Lower leg skin (tissue), 4 donors: ENCODE measurements around the gene ATF2. TPM values are rescaled to one million over a fixed set of nuclear protein-coding genes. Genes with fewer than 3 reads are reported as not detected.

Source experiments
- DNase-seq, 2 donors: peaks; one replicate each; pipeline ENCODE4 v3.0.0-alpha.2; 2019; ENCODE audit warnings: low spot score in 2 of 2
- H3K4me3 ChIP-seq: fragments of 200-600 bp; sonication (generic); 2 replicates; pipeline ENCODE4 v1.5.1; 2017; ENCODE audit warnings: mild to moderate bottlenecking, low read depth; ENCODE audit not compliant: poor library complexity, severe bottlenecking
- CTCF ChIP-seq, 3 donors: fragments of 450-650 bp; IDR thresholded peaks; one replicate each; pipeline ENCODE4 v1.5.1; 2016; ENCODE audit warnings: antibody characterized with exemption in 3 of 3, mild to moderate bottlenecking in 3 of 3, moderate library complexity in 2 of 3
- POLR2A ChIP-seq, 2 donors: fragments of 450-650 bp; IDR thresholded peaks; one replicate each; pipeline ENCODE4 v1.6.1; 2016 to 2017; ENCODE audit warnings: antibody characterized with exemption in 2 of 2, mild to moderate bottlenecking in 1 of 2, moderate library complexity in 1 of 2
- WGBS, 2 donors: methylation state at CpG; one replicate each; pipeline ENCODE4 v1.1.5; 2018; 5-methylcytosine and 5-hydroxymethylcytosine counted together
- intact Hi-C: fragments of 100-400 bp; cut with DNase I; formaldehyde crosslinking; loops from one replicate; pipeline ENCODE4 v1.15.0; 2023; ENCODE audit warnings: low total_unique reads
- total RNA-seq, 4 donors: library from RNA; depleted of rRNA; stranded (reverse); fragments of >200 nt; gene quantifications; one replicate each; pipeline ENCODE4 v1.1.0, GENCODE V29; 2016

ATF2 gene
- total RNA-seq, 4 donors from 2014 or later, result 19.1 to 24.5 (median 21.5) TPM

- no peak for TF ChIP-seq POLR2A (IDR thresholded peaks at IDR 0.05)
- no peak for TF ChIP-seq CTCF (IDR thresholded peaks at IDR 0.05)
- 92 to 95% methylated on average over 3 of the region's 3 CpGs for WGBS, 2 donors
- DNase-seq, result no peak
- intact Hi-C loops, result no loop called here
- H3K4me3 ChIP-seq, result no peak overlapping the region
Observed at GRCh38 chr2:175039490-175039889, 128.5 kb downstream of the ATF2 start.

GRCh38 chr2:175039031-175039430 is 129.0 kb downstream of the ATF2 start:
- no peak for DNase-seq
- TF ChIP-seq CTCF (IDR thresholded peaks at IDR 0.05), result no peak
- TF ChIP-seq POLR2A (IDR thresholded peaks at IDR 0.05), result no peak
- WGBS, 2 donors, result 85 to 86% methylated on average over 5 of the region's 5 CpGs
- no peak overlapping the region for H3K4me3 ChIP-seq
- intact Hi-C loops, result no loop called here

GRCh38 chr2:175037941-175038340 is 130.1 kb downstream of the ATF2 start:
- no peak for DNase-seq
- no peak overlapping the region for H3K4me3 ChIP-seq
- intact Hi-C loops, result no loop called here
- WGBS, 2 donors, result 89% methylated on average over 2 of the region's 2 CpGs
- TF ChIP-seq POLR2A (IDR thresholded peaks at IDR 0.05) (no peak), CTCF (IDR thresholded peaks at IDR 0.05) (no peak)

GRCh38 chr2:175036582-175037018 is 131.4 kb downstream of the ATF2 start:
- TF ChIP-seq CTCF (IDR thresholded peaks at IDR 0.05) (no peak), POLR2A (IDR thresholded peaks at IDR 0.05) (no peak)
- no peak overlapping the region for H3K4me3 ChIP-seq
- DNase-seq, result no peak
- intact Hi-C loops, result no loop called here
- 64 to 67% methylated on average over 5 of the region's 5 CpGs for WGBS, 2 donors

GRCh38 chr2:175035806-175036205 is 132.2 kb downstream of the ATF2 start:
- no peak for DNase-seq
- H3K4me3 ChIP-seq, result no peak overlapping the region
- TF ChIP-seq POLR2A (IDR thresholded peaks at IDR 0.05) (no peak), CTCF (IDR thresholded peaks at IDR 0.05) (no peak)
- intact Hi-C loops, result no loop called here
- 68 to 83% methylated on average over 3 of the region's 3 CpGs for WGBS, 2 donors

GRCh38 chr2:175034716-175035115 is 133.3 kb downstream of the ATF2 start:
- H3K4me3 ChIP-seq, result no peak overlapping the region
- TF ChIP-seq POLR2A (IDR thresholded peaks at IDR 0.05), result no peak
- TF ChIP-seq CTCF (IDR thresholded peaks at IDR 0.05), result no peak
- no peak for DNase-seq
- 85 to 87% methylated on average over 3 of the region's 3 CpGs for WGBS, 2 donors
- intact Hi-C loops, result no loop called here
